HG03103 (cell line): ENCODE data around the gene TRIAP1.

Source experiments
- ATAC-seq: cut with Tn5 transposase; IDR thresholded peaks from one replicate; pipeline ENCODE4 v1.9.1; 2021; ENCODE audit warnings: low read depth; ENCODE audit not compliant: unreplicated experiment

TRIAP1 gene

GRCh38 chr12:120394483-120395367 lies 51.5 kb downstream of the TRIAP1 start:
- no peak for ATAC-seq
